HCT116 (cell line): ENCODE measurements around the gene ECEL1.

Experiments
- EZH2 ChIP-seq: fragments of 200-600 bp; sonication (generic); IDR thresholded peaks from 2 replicates; pipeline ENCODE4 v1.6.1; 2017; ENCODE audit warnings: antibody characterized with exemption, mixed run types
- POLR2A ChIP-seq: IDR thresholded peaks from 2 replicates; pipeline ENCODE4 v1.7.0; 2011; ENCODE audit warnings: borderline replicate concordance; ENCODE audit not compliant: insufficient read depth, insufficient read length; ENCODE audit errors: extremely low read depth
- POLR2AphosphoS5 ChIP-seq: IDR thresholded peaks from 2 replicates; pipeline ENCODE4 v1.6.1; 2011; ENCODE audit warnings: mild to moderate bottlenecking, low read depth, low read length, moderate library complexity
- RAD21 ChIP-seq: IDR thresholded peaks from 2 replicates; pipeline ENCODE4 v1.6.1; 2012; ENCODE audit warnings: low read depth, mild to moderate bottlenecking
- SRF ChIP-seq: IDR thresholded peaks from 2 replicates; pipeline ENCODE4 v1.6.1; 2012; ENCODE audit warnings: low read depth
- ZNF274 ChIP-seq: fragments of 200-500 bp; sonication (Bioruptor generic); IDR thresholded peaks from 2 replicates; pipeline ENCODE4 v1.6.1; 2014; ENCODE audit warnings: mild to moderate bottlenecking, low read depth, low read length, inconsistent platforms
- TF ChIP-seq, protein P1 (sequence below), 3 experiments: fragments of 200-600 bp in 1 of 3; sonication (generic) in 1 of 3; IDR thresholded peaks in 2 of 3; conservative IDR thresholded peaks in 1 of 3; 2 replicates each; pipeline ENCODE4 v1.5.1; 2012 to 2017; ENCODE audit warnings: low read depth in 2 of 3, low read length in 2 of 3, antibody characterized with exemption in 1 of 3, borderline replicate concordance in 1 of 3, control low read depth in 1 of 3, mild to moderate bottlenecking in 1 of 3, mixed read lengths in 1 of 3, mixed run types in 1 of 3, moderate library complexity in 1 of 3; ENCODE audit not compliant: insufficient read depth in 1 of 3

- TF ChIP-seq RAD21, result no peak
- no peak for TF ChIP-seq POLR2A
- TF ChIP-seq ZNF274, result no peak
- TF ChIP-seq, protein P1, sequence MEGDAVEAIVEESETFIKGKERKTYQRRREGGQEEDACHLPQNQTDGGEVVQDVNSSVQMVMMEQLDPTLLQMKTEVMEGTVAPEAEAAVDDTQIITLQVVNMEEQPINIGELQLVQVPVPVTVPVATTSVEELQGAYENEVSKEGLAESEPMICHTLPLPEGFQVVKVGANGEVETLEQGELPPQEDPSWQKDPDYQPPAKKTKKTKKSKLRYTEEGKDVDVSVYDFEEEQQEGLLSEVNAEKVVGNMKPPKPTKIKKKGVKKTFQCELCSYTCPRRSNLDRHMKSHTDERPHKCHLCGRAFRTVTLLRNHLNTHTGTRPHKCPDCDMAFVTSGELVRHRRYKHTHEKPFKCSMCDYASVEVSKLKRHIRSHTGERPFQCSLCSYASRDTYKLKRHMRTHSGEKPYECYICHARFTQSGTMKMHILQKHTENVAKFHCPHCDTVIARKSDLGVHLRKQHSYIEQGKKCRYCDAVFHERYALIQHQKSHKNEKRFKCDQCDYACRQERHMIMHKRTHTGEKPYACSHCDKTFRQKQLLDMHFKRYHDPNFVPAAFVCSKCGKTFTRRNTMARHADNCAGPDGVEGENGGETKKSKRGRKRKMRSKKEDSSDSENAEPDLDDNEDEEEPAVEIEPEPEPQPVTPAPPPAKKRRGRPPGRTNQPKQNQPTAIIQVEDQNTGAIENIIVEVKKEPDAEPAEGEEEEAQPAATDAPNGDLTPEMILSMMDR (IDR thresholded peaks at IDR 0.05 in 2 of 3, conservative IDR thresholded peaks at IDR 0.05 in 1 of 3; ENCODE audit: borderline replicate concordance in 1 of 3, insufficient read depth in 1 of 3, low read depth in 2 of 3, low read length in 2 of 3), result no peak
- no peak for TF ChIP-seq SRF
- no peak for TF ChIP-seq EZH2
- no peak for TF ChIP-seq POLR2AphosphoS5
Observed at GRCh38 chr2:232456296-232457120, 31.1 kb downstream of the ECEL1 start.
